ENCODE results near the gene KATNBL1.
"Not testable (repeated sequence)": the region's sequence is repeated elsewhere in the genome, so short reads cannot be mapped to it uniquely, and the experiment has no call there.

Gene KATNBL1

GRCh38 chr15:34209421-34210282, at the start of gene KATNBL1:
Gene KATNBL1 (minus strand): TSS chr15:34210096. CDS start chr15:34163676, 46,420 bp downstream.
- DNase-seq, result peak; percentile 95

GRCh38 chr15:34259566-34259965, 49.7 kb upstream of the KATNBL1 start:
- DNase-seq, result no peak

- DNase-seq, result no peak
Measured at GRCh38 chr15:34258151-34258550, 48.3 kb upstream of the KATNBL1 start.

GRCh38 chr15:34252545-34252944, 42.6 kb upstream of the KATNBL1 start:
- DNase-seq, result no peak

GRCh38 chr15:34248190-34248589, 38.3 kb upstream of the KATNBL1 start:
- DNase-seq, result no peak

GRCh38 chr15:34246276-34246976, 36.5 kb upstream of the KATNBL1 start:
- no peak for DNase-seq

GRCh38 chr15:34243226-34243625, 33.3 kb upstream of the KATNBL1 start:
- DNase-seq, result no peak

- DNase-seq, result no peak
Measured at GRCh38 chr15:34242331-34242710, 32.4 kb upstream of the KATNBL1 start.

- DNase-seq, result peak; percentile 72
Measured at GRCh38 chr15:34241376-34242330, 31.8 kb upstream of the KATNBL1 start.

- no peak for DNase-seq
Measured at GRCh38 chr15:34240537-34240936, 30.6 kb upstream of the KATNBL1 start.

GRCh38 chr15:34239151-34239808, 29.4 kb upstream of the KATNBL1 start:
- DNase-seq, result no peak

GRCh38 chr15:34233614-34234013, 23.7 kb upstream of the KATNBL1 start:
- DNase-seq, result no peak

- DNase-seq, result no peak
Measured at GRCh38 chr15:34223904-34224596, 14.2 kb upstream of the KATNBL1 start.

- DNase-seq, result no peak
Measured at GRCh38 chr15:34217587-34218225, 7.8 kb upstream of the KATNBL1 start.

- DNase-seq, result no peak
Measured at GRCh38 chr15:34216527-34217270, 6.8 kb upstream of the KATNBL1 start.

- DNase-seq, result no peak
Measured at GRCh38 chr15:34214135-34214534, 4.2 kb upstream of the KATNBL1 start.

- DNase-seq, result no peak
Measured at GRCh38 chr15:34213690-34214089, 3.8 kb upstream of the KATNBL1 start.

- no peak for DNase-seq
Measured at GRCh38 chr15:34206011-34206410, 3.9 kb downstream of the KATNBL1 start.

- no peak for DNase-seq
Measured at GRCh38 chr15:34203936-34204335, 6.0 kb downstream of the KATNBL1 start.

GRCh38 chr15:34203305-34203704, 6.6 kb downstream of the KATNBL1 start:
- DNase-seq, result no peak

- DNase-seq, result not testable (repeated sequence)
Measured at GRCh38 chr15:34193272-34193671, 16.6 kb downstream of the KATNBL1 start.

All from CD4-positive, alpha-beta T cell treated with Interleukin-10 for 1 hour (primary cell).